Right renal cortex interstitium (tissue), 3 donors: ENCODE measurements around the gene USH1C. TPM values are rescaled to one million over a fixed set of nuclear protein-coding genes. Genes with fewer than 3 reads are reported as not detected.

Experiments
- DNase-seq, 3 donors: peaks; one replicate each; pipeline ENCODE4 v3.0.0-alpha.2; 2013; ENCODE audit warnings: low read depth in 3 of 3, low spot score in 2 of 3
- polyA plus RNA-seq, 3 donors: library from polyadenylated mRNA; unstranded; fragments of 120-200 nt; gene quantifications; one replicate each; pipeline ENCODE4 v1.2.1, GENCODE V29; 2013; ENCODE audit not compliant: insufficient read length in 3 of 3

Gene USH1C
- polyA plus RNA-seq, 3 donors, result 54.8 to 65.4 (median 64.8) TPM

DNA sequence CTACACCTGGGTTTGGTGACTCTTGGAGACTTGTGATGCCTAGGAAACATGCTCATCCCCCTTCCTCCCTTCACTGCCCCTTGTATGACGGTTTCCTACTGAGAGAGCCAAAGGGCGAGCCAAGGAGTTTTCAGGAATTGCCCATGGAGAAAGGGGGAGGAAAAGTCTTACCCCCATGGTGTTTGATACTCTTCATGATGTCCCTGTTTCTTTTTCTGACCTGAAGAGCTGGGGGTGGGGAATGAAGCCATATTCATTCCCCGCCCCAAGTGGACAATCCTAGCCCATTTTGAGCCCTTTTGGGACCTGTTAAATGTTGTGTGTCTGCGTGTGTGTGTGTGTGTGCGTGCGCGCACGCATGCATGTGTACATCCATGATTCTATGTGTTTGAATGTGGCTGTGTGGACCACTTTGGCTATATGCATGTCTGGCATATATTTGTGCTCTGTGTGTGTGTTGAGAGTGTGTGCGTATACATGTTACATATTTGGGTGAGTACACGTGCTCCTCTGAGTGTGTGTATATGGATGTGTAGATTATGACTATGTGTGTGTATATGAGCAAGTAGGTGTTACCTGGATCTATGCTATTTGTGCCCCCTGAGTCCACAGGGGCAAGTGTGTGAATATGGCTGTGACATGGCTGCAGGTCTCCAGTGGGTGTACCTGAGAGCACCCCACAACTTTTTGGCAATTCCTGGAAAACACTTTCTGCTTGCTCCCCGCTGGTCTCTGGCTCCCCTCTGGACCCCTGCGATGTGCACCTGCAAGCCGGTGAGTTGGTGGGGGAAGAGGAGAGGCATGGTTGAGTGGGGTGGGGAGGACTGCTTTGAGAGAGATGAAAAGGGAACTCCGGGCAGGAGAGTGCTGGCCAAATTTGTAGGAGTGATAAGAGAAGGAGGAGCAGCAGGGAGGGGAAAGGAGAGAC is 27.5 kb upstream of the USH1C start:
- no peak for DNase-seq

DNA sequence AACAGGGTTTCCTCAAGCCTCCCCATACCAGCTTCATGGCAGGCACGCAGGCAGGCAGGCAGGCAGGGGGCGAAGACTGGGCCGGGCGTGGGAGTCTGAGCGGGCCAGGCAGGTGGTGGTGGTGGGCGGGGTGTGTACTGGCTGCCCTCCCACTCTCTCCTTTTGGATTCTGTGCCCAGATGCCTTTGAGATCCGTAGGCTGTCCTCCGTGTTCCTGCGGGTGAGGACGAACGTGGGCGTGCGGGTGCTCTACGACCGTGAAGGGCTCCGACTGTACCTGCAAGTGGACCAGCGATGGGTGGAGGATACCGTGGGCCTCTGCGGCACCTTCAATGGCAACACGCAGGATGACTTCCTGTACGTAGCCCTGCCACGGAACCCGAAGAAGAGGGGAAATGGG is 25.8 kb upstream of the USH1C start:
- no peak for DNase-seq

DNA sequence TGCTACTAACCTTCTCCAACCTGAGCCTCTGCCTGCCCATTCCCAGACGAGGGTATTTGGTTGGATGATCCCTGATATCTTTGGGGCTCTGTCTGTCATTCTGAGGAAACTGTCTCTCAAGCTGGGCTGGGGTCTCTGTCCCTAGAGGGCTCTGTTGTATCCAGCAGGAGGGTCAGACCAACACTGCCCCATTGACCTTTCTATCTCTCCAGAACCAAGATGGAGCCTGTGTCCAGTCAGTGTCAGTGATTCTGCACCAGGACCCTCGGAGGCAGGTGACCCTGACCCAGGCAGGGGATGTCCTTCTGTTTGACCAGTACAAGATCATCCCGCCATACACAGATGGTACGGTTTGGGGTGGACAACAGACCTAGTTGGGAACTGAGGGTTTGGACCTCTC is 24.7 kb upstream of the USH1C start:
- DNase-seq, result no peak

DNA sequence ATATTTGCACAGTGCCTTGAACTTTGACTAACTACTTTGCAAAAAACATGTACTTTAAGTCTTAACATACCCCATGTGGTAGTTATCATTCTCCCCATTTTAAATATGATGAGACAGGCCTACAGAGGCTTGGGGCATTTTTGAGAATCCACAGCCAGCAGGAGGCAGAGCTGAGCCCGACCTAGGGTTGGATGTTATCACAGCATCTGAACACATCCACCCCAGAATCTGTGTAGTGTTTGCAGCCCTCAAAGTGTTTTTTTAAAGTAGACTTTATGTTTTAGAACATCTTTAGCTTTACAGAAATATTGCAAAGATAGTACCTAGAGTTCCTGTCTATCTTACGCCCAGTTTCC is 20.4 kb upstream of the USH1C start:
- DNase-seq, result no peak

DNA sequence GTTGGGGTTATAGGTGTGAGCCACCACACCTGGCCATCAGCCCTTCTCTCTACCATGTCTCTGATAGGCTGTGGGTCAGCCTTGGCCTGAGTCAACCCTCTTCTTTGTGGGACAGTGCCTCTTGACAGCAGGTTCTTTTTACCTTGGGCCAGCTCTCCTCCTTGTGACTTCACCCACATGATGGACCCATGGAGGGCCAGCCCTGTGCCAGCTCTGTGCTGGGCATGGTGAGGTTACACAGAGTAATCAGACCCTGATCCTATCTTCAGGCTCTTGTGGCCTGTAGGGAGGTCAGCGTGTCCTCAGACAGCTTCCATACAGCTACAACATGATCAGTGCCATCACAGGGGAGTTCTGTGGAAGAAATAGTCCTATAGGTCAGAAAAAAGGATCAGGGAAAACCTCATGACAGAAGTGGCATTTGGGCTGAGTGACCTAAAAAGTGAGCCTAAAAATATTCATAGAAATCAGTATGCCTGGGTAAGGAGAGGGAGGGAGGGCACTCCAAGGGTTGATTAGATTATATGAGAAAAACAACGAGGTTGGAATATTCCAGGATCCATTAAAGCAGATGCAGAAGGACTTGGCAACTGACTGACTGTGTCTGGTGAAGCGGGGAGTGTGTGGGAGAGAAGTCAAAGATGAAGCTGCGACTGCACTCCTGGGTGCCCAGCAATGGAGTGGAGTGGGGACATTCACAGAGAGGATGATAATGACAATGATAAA is 19.9 kb upstream of the USH1C start:
- DNase-seq, result no peak

DNA sequence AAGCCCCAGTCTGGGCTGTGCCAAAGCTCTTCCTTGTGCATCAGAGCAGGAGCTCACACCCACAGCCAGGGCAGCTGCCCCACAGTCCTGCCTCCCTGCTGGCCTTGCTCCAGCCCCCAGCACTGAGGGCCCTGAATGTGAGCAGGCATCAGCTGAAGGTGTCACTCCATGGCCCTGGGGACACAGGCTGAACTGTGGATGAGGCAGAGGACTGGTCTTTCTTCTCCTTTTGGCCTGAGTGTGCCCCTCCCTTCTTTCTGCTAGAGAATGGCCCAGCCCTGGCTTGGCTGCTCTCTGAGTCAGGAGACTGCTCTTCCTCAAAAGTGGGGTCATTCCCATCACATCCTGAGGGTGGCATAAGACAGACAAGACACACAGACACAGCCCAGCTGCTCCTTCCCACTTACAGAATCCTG is 19.0 kb upstream of the USH1C start:
- DNase-seq, result no peak

DNA sequence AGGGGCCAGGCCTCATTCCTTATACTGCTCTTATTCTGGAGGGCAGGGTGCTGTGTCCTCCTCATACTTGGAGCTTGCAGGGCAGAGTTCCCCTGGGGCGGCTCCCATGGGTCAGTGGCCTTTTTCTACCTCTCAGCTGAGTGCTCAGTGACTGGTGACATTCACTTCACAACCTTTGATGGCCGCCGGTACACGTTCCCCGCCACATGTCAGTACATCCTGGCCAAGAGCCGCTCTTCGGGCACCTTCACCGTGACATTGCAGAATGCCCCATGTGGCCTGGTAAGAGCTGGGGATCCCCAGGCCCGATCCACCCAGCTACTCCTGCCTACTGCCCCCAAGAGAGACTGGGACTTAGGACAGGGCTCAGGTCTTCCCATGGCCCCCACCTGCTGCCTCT is 17.3 kb upstream of the USH1C start:
- no peak for DNase-seq

DNA sequence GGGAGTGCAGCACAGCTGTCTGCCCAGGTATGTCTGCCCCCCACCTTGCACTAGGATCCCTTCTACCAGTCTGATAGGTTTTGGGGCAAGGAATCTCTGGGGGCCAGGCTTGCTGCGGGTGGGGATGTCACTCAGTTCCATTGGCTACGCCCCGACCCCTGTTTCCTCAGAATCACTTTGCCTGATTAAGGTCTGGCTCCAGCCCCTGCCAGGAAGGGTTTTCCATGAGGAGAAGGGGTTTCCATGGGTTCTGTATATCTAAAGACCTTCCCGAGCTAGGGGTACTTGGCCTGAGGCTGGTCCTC is 16.8 kb upstream of the USH1C start:
- DNase-seq, result no peak

DNA sequence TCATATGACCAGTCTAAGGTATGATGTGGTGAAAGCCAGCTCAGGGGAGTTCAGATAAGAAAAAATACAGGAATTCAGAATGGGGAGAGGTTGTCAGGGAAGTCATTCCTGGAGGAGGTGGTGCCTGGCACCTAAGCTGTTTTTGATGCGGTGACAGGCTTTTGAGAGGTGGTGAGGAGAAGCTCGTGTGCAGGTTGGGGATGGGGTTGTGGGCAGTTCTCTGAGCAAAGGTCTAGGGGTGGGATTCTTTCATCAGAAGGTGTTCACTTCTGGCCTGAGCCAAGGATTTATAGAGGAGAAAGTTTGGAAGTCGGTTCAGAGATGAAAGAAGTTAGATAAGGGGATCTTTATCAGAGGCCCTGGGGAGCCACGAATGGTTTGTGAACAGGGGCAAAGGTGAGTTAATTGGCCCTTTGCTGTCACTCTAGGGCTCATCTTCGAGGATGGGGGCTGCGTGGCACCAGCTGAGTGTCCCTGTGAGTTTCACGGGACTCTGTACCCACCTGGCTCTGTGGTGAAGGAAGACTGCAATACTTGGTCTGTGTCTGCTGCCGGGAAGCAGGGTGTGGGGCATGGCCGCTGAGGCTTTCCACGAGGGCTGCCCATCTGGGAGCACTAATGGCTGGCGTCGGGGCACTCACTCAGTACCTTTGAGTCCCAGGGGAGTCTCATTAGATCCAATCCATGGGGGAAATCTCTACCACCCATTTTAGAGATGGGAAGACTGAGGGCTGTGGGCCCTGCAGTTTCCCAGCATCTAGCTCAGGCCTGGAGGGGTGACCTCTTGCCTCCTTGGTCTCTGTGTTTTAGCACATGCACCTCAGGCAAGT is 16.3 kb upstream of the USH1C start:
- DNase-seq, result no peak

DNA sequence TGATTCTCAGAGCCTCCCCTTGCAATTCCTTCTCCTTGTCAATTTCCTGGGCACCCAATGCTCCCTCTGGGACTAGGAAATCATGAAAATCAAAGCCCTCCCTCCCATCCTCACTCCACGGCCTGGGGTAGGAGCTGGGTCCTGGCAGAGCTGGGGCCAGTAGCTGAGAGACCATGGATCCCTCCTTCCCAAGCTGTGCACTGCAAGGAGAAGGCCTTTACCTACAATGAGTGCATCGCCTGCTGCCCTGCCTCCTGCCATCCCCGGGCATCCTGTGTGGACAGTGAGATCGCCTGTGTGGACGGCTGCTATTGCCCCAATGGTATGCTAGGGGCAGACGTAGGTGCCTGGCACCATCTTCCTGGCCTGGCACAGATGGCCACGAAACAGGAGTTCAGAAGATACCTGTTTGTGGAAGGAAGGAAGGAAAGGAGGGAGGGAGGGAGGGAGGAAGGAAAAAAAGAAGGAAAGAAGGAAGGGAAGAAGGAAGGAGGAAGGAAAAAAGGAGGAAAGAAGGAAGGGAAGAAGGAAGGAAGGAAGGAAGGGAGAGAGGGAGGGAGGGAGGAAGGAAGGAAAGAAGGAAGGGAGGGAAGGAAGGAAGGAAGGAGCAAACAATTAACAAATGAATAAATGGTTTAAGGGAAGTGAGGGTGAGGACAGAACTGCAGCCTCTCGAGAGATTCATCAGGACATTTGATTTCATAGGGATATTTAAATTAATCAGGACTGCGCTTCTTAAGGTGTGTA is 15.3 kb upstream of the USH1C start:
- DNase-seq, result no peak

DNA sequence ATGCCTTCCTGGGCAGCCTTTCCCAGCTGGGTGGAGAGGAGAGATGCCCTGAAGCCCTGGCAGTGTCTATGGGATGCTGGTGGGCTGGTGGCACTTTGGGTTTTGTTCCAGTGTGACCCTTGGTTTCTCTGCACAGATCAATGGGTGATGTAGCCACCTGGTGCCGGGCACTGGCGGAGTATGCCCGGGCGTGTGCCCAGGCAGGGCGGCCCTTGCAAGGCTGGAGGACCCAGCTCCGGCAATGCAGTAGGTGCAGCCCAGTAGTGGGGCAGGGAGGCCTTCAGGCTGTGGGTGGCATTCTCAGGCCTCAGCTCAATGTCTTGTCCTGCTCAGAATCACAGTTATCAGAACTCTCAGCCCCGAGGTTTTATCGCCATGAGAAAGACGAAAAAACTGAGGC is 14.7 kb upstream of the USH1C start:
- DNase-seq, result no peak

DNA sequence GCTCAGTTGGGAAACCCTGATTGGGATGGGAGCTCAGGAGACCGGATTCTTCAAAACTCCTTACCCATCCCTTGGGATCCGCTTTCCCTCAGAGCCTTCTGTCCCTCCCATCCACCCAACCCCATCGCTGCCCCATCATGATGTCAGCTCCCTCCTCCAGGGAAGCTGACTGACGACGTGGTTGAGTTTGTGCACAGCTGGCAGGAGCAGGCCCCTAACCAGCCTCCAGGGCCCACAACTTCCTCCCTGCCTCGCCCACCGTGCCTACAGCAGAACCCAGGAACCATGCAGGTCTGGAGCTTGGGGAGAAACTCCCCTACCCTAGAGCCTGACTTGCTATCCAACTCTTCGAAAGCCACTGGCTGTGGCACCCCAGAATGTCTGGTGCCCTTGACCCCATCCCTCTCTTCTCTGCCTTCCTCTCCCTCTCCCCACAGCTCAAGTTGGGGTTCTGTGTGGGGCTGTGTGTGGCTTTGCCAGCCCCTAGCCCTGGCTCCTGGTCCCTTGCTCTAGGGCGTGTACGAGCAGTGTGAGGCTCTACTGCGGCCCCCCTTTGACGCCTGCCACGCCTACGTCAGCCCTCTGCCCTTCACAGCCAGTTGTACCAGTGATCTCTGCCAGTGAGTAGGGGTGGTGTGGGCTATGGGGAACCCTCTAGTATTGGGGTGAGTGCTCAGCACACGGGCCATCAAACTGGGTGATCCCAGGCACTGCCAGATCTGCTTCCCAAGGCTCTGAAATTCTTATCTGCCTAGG is 14.0 kb upstream of the USH1C start:
- no peak for DNase-seq

DNA sequence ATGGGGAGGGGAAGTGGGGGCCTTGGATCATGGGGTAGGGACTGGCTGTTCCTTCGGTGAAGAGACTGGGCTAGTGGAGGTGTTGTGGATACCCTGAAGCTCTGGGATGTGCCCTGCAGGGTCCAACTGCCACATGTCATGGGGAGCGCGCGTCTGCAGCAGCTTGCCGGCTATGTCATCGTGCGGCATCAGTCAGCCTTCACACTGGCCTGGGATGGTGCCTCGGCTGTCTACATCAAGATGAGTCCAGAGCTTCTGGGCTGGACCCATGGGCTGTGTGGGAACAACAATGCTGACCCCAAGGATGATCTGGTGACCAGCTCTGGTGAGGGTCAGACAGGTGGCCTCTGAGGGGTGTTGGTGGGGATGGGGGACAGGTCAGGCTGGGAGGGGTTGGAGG is 12.8 kb upstream of the USH1C start:
- no peak for DNase-seq

DNA sequence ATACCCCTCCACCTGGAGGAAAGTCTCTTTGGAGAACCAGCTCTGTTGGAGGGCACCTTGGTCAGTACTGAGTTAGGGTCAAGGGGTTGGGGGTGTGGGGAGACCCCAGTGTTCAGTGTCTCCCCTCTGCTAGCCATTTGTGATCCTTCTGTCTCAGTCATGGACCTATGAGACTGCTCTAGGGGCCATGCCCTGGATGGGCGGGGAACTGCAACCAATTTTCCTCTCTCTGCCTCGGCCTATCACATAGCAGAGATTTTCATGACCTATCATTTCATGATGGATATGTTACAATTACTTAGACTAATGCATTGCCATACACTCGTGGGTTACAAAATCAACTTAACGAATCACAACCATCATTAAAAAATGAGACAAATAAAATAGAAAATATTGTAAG is 10.3 kb upstream of the USH1C start:
- no peak for DNase-seq

DNA sequence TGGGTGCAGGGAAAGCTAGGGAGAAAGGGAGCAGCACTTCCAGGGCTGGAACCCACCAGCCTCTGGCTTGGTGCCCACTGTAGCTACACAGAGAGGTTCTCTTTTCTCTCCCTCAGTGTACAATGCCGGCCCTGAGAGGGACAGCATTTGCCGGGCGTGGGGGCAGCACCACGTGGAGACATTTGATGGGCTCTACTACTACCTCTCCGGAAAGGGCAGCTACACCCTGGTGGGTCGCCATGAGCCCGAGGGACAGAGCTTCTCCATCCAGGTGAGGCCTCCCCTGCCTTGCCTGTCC is 9.0 kb upstream of the USH1C start:
- DNase-seq, result no peak

DNA sequence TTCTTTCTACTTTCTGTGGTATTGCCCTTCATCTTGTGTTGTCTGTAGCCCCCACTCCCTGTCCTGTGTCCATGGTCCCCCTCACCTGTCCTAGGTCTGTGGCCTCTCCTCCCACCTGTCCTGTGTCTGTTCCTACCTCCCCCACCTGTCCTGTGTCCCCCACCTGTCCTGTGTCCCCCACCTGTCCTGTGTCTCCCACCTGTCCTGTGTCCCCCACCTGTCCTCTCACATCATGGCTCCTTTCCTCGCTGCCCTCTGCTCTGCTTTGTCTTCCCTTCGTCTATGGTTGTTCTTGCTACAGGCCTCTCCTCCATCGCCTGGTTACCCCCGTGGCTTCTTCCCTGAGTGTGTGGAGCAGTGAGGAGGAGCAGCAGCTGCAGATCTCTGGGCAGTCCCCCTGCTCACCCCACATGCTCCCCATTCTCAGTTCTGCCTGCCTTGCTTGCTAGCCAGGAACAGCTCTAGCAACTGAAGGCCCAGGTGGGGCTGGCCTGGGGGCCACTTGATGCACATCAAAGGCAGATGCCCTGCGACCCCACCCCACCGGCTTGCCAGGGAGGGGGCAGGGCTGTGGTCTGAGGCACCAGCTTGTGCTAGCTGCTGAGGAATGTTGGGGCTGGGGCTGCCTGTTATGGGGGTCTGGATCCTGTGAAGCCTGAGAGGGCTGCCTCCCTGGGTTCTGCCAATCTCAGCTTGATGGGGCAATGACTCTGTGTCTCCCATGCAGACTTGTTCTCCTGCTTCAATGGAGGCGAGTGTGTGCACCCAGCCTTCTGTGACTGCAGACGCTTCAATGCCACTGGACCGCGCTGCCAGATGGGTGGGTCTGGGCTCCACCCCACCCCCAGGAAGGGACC is 8.4 kb upstream of the USH1C start:
- DNase-seq, result no peak

DNA sequence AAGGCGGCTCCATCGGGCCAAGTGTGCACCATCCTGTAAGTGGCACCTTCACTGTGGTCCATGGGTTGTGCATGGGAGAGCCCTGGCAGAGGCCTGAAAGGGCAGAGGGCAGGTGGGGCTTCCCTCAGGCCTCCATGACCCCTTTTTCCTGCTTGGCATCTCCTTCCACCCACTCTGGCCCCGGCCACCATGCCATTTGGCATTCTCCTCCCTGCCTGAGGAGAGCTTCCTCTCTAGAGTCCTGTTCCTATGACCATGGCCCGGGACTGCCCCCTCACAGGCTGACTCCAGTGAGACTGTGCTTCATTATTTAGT is 7.8 kb upstream of the USH1C start:
- DNase-seq, result no peak

DNA sequence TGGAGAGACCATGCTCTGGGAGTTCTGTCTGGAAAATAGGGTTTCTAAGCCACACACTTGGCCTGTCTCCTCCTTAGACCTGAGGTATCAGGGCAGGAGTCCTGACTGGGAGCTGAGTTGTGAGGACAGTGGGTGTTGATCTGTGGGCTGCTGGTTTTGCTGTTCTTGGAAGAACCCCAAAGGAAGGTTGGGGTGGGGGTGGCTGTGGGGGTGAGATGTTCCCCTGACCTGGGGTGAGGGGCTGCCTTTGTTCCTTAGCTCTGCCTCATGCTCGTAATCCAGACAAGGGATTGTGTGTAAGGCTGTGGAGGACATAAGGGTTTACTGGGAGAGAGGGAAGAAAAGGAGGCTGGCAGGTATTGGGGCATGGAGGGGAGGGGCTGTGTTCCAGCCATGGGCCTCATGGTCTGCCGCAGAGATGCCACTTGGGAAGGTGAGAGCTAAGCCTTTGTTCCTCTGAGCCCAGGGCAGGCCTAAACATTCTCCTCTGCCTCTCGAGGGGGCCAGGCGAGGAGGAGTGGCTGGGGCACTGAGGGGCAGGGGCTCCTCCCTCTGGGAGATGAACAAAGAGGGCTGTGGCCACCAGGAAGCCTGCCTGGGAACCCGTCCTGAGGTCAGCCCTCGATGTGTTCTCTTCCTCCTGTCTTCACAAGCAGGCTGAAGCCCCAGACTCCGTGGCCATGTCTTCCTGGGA is 7.3 kb upstream of the USH1C start:
- DNase-seq, result no peak
